ENCODE data around the gene HOXB8.

HOXB8 gene

GRCh38 chr17:48617471-48618255, 2.6 kb upstream of the HOXB8 start:
- no peaks in the 10 kb centered on the region for H3K4me1 ChIP-seq
- H3K9me3 ChIP-seq, result no peaks in the 10 kb centered on the region
- H3K36me3 ChIP-seq, result no peaks in the 10 kb centered on the region
- no peak overlapping the region for H3K4me2 ChIP-seq
- no peak overlapping the region for H3K4me3 ChIP-seq
- TF ChIP-seq Cebpa-rat (IDR thresholded peaks at IDR 0.05), result no peak
- H3K9ac ChIP-seq, result no peak overlapping the region
- peaks cover 100% of the 10 kb centered on the region for H3K27me3 ChIP-seq
- H4K20me1 ChIP-seq, result peaks cover 96% of the 10 kb centered on the region
- H3K27ac ChIP-seq, result no peak overlapping the region

GRCh38 chr17:48616717-48617470, 1.8 kb upstream of the HOXB8 start:
- Histone ChIP-seq H3K27me3 (peaks cover 100% of the 10 kb centered on the region), H3K4me3 (no peak overlapping the region), H3K9me3 (no peaks in the 10 kb centered on the region), H3K4me2 (no peak overlapping the region), H3K9ac (no peak overlapping the region), H3K4me1 (no peaks in the 10 kb centered on the region), H4K20me1 (peaks cover 96% of the 10 kb centered on the region), H3K36me3 (no peaks in the 10 kb centered on the region), H3K27ac (no peak overlapping the region)
- no peak for TF ChIP-seq Cebpa-rat (IDR thresholded peaks at IDR 0.05)

GRCh38 chr17:48615963-48616716, 1.0 kb upstream of the HOXB8 start:
- no peak overlapping the region for H3K4me3 ChIP-seq
- no peak overlapping the region for H3K4me2 ChIP-seq
- H3K4me1 ChIP-seq, result no peaks in the 10 kb centered on the region
- H3K27me3 ChIP-seq, result peaks cover 100% of the 10 kb centered on the region
- no peaks in the 10 kb centered on the region for H3K9me3 ChIP-seq
- peaks cover 96% of the 10 kb centered on the region for H4K20me1 ChIP-seq
- H3K27ac ChIP-seq, result no peak overlapping the region
- no peak overlapping the region for H3K9ac ChIP-seq
- H3K36me3 ChIP-seq, result no peaks in the 10 kb centered on the region
- no peak for TF ChIP-seq Cebpa-rat (IDR thresholded peaks at IDR 0.05)

- Histone ChIP-seq H3K4me1 (no peaks in the 10 kb centered on the region), H3K27ac (no peak overlapping the region), H4K20me1 (peaks cover 96% of the 10 kb centered on the region), H3K4me3 (no peak overlapping the region), H3K4me2 (no peak overlapping the region), H3K9me3 (peaks cover 8% of the 10 kb centered on the region; the same call in 1 of the 2 replicates), H3K36me3 (no peaks in the 10 kb centered on the region), H3K9ac (no peak overlapping the region), H3K27me3 (peaks cover 100% of the 10 kb centered on the region)
- no peak for TF ChIP-seq Cebpa-rat (IDR thresholded peaks at IDR 0.05)
These were observed 1.0 kb downstream of the HOXB8 start for GRCh38 chr17:48613862-48614694.

GRCh38 chr17:48612854-48613691, 2.0 kb downstream of the HOXB8 start:
- H3K27me3 ChIP-seq, result peaks cover 100% of the 10 kb centered on the region
- H4K20me1 ChIP-seq, result peaks cover 97% of the 10 kb centered on the region
- H3K4me3 ChIP-seq, result no peak overlapping the region
- no peak overlapping the region for H3K27ac ChIP-seq
- no peak overlapping the region for H3K4me2 ChIP-seq
- H3K4me1 ChIP-seq, result no peaks in the 10 kb centered on the region
- TF ChIP-seq Cebpa-rat (IDR thresholded peaks at IDR 0.05), result no peak
- H3K9me3 ChIP-seq, result peaks cover 8% of the 10 kb centered on the region; the same call in 1 of the 2 replicates
- no peaks in the 10 kb centered on the region for H3K36me3 ChIP-seq
- no peak overlapping the region for H3K9ac ChIP-seq

- H3K4me3 ChIP-seq, result no peak overlapping the region
- no peak for TF ChIP-seq Cebpa-rat (IDR thresholded peaks at IDR 0.05)
These were observed 2.6 kb downstream of the HOXB8 start for GRCh38 chr17:48612456-48612853.

GRCh38 chr17:48611681-48612455, 3.2 kb downstream of the HOXB8 start:
- no peak overlapping the region for H3K27ac ChIP-seq
- H3K9me3 ChIP-seq, result peaks cover 8% of the 10 kb centered on the region; the same call in 1 of the 2 replicates
- no peak overlapping the region for H3K4me2 ChIP-seq
- peaks cover 97% of the 10 kb centered on the region for H4K20me1 ChIP-seq
- H3K27me3 ChIP-seq, result peaks cover 100% of the 10 kb centered on the region
- no peaks in the 10 kb centered on the region for H3K4me1 ChIP-seq
- no peaks in the 10 kb centered on the region for H3K36me3 ChIP-seq
- no peak overlapping the region for H3K9ac ChIP-seq
- H3K4me3 ChIP-seq, result no peak overlapping the region
- TF ChIP-seq Cebpa-rat (IDR thresholded peaks at IDR 0.05), result no peak

More at GRCh38 chr17:48612456-48612853, 2.6 kb downstream of the HOXB8 start:
- H3K9me3 ChIP-seq, result peaks cover 8% of the 10 kb centered on the region; the same call in 1 of the 2 replicates
- no peak overlapping the region for H3K9ac ChIP-seq
- no peak overlapping the region for H3K4me2 ChIP-seq
- H3K27ac ChIP-seq, result no peak overlapping the region
- H3K27me3 ChIP-seq, result peaks cover 100% of the 10 kb centered on the region
- H3K4me1 ChIP-seq, result no peaks in the 10 kb centered on the region
- peaks cover 97% of the 10 kb centered on the region for H4K20me1 ChIP-seq
- no peaks in the 10 kb centered on the region for H3K36me3 ChIP-seq

GRCh38 chr17:48611213-48611612, 3.9 kb downstream of the HOXB8 start:
- peaks cover 8% of the 10 kb centered on the region; the same call in 1 of the 2 replicates for H3K9me3 ChIP-seq
- TF ChIP-seq Cebpa-rat (IDR thresholded peaks at IDR 0.05), result no peak
- peaks cover 97% of the 10 kb centered on the region for H4K20me1 ChIP-seq
- no peak overlapping the region for H3K9ac ChIP-seq
- no peak overlapping the region for H3K4me2 ChIP-seq
- no peaks in the 10 kb centered on the region for H3K4me1 ChIP-seq
- H3K27ac ChIP-seq, result no peak overlapping the region
- H3K36me3 ChIP-seq, result no peaks in the 10 kb centered on the region
- H3K4me3 ChIP-seq, result no peak overlapping the region
- H3K27me3 ChIP-seq, result peaks cover 100% of the 10 kb centered on the region

Measured in BLaER1 (cell line).